Measurements from ENCODE around the gene XRCC4.

The XRCC4 gene

DNA sequence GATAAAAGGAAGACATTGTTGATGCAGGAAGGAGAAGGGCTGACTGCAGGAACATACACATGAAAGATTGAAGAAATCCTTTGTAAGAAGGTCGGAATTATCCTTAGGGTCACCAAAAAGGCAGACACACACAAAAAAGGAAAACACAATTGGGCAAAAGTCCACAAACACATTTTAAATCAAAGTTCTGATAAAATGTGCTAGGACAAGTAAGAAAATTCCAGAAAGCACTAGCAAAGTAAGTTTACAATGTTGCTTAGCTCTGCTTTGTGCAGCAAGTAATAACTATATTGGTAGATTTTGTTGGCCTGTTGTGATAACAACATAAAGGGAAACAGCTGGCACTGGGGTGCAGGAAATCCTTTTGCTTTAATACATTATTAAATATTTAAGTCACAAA, 294.4 kb downstream of the XRCC4 start:
- Histone ChIP-seq H3K4me1 (ENCODE audit: control insufficient read depth in 2 of 2, insufficient read depth in 1 of 2, low read depth in 1 of 2, low read length in 2 of 2) (peaks cover 2 to 14% of the 10 kb centered on the region in 2 donors), H3K18ac (ENCODE audit: low read length) (no peak overlapping the region), H3K79me1 (ENCODE audit: low read depth, low read length) (no peaks in the 10 kb centered on the region), H3K4ac (ENCODE audit: low read length) (no peak overlapping the region), H3K9me3 (replicated peaks in 1 of 2; ENCODE audit: control insufficient read depth in 2 of 2, insufficient read depth in 1 of 2, low read depth in 1 of 2, low read length in 2 of 2) (no peaks in the 10 kb centered on the region), H3K9ac (ENCODE audit: low read depth, low read length, poor library complexity) (no peak overlapping the region), H2BK120ac (ENCODE audit: low read depth, low read length) (no peak overlapping the region), H2BK15ac (ENCODE audit: low read length) (no peak overlapping the region), H3K27ac (replicated peaks; ENCODE audit: low read length) (peak overlapping the region; percentile 60), H4K8ac (ENCODE audit: low read depth, low read length) (no peak overlapping the region), H3K4me3 (ENCODE audit: low read length in 2 of 2) (no peak overlapping the region), H3K27me3 (ENCODE audit: control insufficient read depth in 3 of 3, insufficient read depth in 3 of 3, low read depth in 1 of 3, low read length in 3 of 3) (no peaks in the 10 kb centered on the region), H2AK5ac (ENCODE audit: low read depth, low read length) (no peak overlapping the region), H2AFZ (ENCODE audit: low read length) (no peak overlapping the region), H3K23ac (ENCODE audit: low read depth, low read length, poor library complexity) (no peak overlapping the region), H3K14ac (ENCODE audit: low read length) (no peak overlapping the region), H2BK5ac (ENCODE audit: low read length) (no peak overlapping the region), H3K4me2 (ENCODE audit: insufficient read depth, low read length, poor library complexity, severe bottlenecking) (no peak overlapping the region), H3K36me3 (replicated peaks in 1 of 2; ENCODE audit: control insufficient read depth in 2 of 2, insufficient read depth in 2 of 2, low read length in 2 of 2) (no peaks in the 10 kb centered on the region), H4K91ac (ENCODE audit: low read depth, low read length, poor library complexity) (no peak overlapping the region), H2BK12ac (ENCODE audit: low read length) (no peak overlapping the region)
- WGBS, 2 donors (ENCODE audit: extremely low coverage in 2 of 2, insufficient read length in 2 of 2, insufficient replicate concordance in 1 of 2), result no CpG with 5 or more reads among the region's 1 CpG
- DNase-seq (ENCODE audit: low spot score), result no peak

DNA sequence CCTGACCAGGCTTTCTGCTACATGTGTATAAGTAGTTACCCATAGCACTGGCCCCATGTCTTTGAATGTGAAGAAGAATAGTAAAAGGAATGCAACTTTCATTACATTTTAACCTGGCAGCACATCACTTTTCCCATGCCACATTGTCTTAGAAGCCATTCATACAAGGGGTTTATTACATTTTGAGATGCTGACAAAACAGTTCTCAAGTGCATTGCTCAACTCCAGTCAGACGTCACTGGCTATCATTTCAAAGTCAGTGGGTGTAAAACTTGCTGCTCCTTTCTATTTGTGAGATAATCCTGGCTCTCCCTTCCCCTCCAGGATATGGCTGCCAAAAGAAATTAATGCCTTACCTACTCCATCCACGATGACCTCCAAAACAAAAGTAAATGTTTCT, 297.2 kb downstream of the XRCC4 start:
- Histone ChIP-seq H3K27ac (replicated peaks; ENCODE audit: low read length) (no peak overlapping the region), H3K4ac (ENCODE audit: low read length) (no peak overlapping the region), H2AK5ac (ENCODE audit: low read depth, low read length) (no peak overlapping the region), H3K27me3 (ENCODE audit: control insufficient read depth in 3 of 3, insufficient read depth in 3 of 3, low read depth in 1 of 3, low read length in 3 of 3) (no peaks in the 10 kb centered on the region), H2BK120ac (ENCODE audit: low read depth, low read length) (no peak overlapping the region), H3K18ac (ENCODE audit: low read length) (no peak overlapping the region), H4K91ac (ENCODE audit: low read depth, low read length, poor library complexity) (no peak overlapping the region), H3K4me3 (ENCODE audit: low read length in 2 of 2) (no peak overlapping the region), H3K36me3 (replicated peaks in 1 of 2; ENCODE audit: control insufficient read depth in 2 of 2, insufficient read depth in 2 of 2, low read length in 2 of 2) (no peaks in the 10 kb centered on the region), H3K23ac (ENCODE audit: low read depth, low read length, poor library complexity) (no peak overlapping the region), H2BK5ac (ENCODE audit: low read length) (no peak overlapping the region), H3K4me2 (ENCODE audit: insufficient read depth, low read length, poor library complexity, severe bottlenecking) (no peak overlapping the region), H2BK12ac (ENCODE audit: low read length) (no peak overlapping the region), H3K9me3 (replicated peaks in 1 of 2; ENCODE audit: control insufficient read depth in 2 of 2, insufficient read depth in 1 of 2, low read depth in 1 of 2, low read length in 2 of 2) (no peaks in the 10 kb centered on the region), H3K14ac (ENCODE audit: low read length) (no peak overlapping the region), H3K79me1 (ENCODE audit: low read depth, low read length) (no peaks in the 10 kb centered on the region), H3K9ac (ENCODE audit: low read depth, low read length, poor library complexity) (no peak overlapping the region), H2BK15ac (ENCODE audit: low read length) (no peak overlapping the region), H2AFZ (ENCODE audit: low read length) (no peak overlapping the region), H3K4me1 (ENCODE audit: control insufficient read depth in 2 of 2, insufficient read depth in 1 of 2, low read depth in 1 of 2, low read length in 2 of 2) (peaks cover 2 to 12% of the 10 kb centered on the region in 2 donors), H4K8ac (ENCODE audit: low read depth, low read length) (no peak overlapping the region)
- no peak for DNase-seq (ENCODE audit: low spot score)
- no CpG with 5 or more reads among the region's 2 CpGs for WGBS, 2 donors (ENCODE audit: extremely low coverage in 2 of 2, insufficient read length in 2 of 2, insufficient replicate concordance in 1 of 2)

DNA sequence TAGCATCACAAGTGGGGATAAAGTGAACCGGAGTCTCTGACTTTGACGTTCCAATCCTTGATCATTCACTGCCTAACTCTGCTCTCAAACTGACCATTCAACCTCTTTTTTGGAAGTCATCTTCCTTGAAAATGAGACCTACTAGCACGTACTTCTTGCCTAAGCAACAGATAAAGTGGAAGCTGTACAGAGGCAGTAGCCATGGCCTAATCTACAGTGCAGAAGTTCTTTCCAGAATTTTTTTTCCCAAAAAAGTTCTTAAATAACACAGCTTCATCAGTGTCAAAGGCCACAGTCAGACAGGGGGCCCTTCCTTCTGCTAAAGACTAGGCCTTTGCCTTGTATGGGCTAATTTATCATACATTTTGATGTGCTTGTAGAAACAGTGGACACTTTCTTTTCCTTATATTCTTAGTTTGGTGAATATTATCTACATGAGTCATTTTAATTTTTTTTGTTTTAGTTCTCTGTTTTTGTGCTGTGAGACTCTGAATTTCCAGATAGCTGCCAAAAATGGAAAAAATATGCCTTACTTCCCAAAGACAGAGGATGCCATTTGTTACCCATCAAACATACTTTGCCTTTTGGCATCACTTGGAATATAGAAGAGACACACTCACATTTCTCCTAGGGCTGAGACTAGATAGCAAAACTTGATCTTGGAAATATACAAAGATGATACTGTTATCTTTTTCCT, 297.9 kb downstream of the XRCC4 start:
- Histone ChIP-seq H2BK5ac (ENCODE audit: low read length) (no peak overlapping the region), H3K4me2 (ENCODE audit: insufficient read depth, low read length, poor library complexity, severe bottlenecking) (no peak overlapping the region), H3K23ac (ENCODE audit: low read depth, low read length, poor library complexity) (no peak overlapping the region), H3K4ac (ENCODE audit: low read length) (no peak overlapping the region), H3K4me1 (ENCODE audit: control insufficient read depth in 2 of 2, insufficient read depth in 1 of 2, low read depth in 1 of 2, low read length in 2 of 2) (peaks cover 2 to 12% of the 10 kb centered on the region in 2 donors), H4K8ac (ENCODE audit: low read depth, low read length) (no peak overlapping the region), H2BK120ac (ENCODE audit: low read depth, low read length) (no peak overlapping the region), H3K4me3 (ENCODE audit: low read length in 2 of 2) (no peak overlapping the region), H3K14ac (ENCODE audit: low read length) (no peak overlapping the region), H3K79me1 (ENCODE audit: low read depth, low read length) (no peaks in the 10 kb centered on the region), H2AK5ac (ENCODE audit: low read depth, low read length) (no peak overlapping the region), H3K9me3 (replicated peaks in 1 of 2; ENCODE audit: control insufficient read depth in 2 of 2, insufficient read depth in 1 of 2, low read depth in 1 of 2, low read length in 2 of 2) (no peaks in the 10 kb centered on the region), H3K27me3 (ENCODE audit: control insufficient read depth in 3 of 3, insufficient read depth in 3 of 3, low read depth in 1 of 3, low read length in 3 of 3) (no peaks in the 10 kb centered on the region), H3K36me3 (replicated peaks in 1 of 2; ENCODE audit: control insufficient read depth in 2 of 2, insufficient read depth in 2 of 2, low read length in 2 of 2) (no peaks in the 10 kb centered on the region), H2BK12ac (ENCODE audit: low read length) (no peak overlapping the region), H2AFZ (ENCODE audit: low read length) (no peak overlapping the region), H3K18ac (ENCODE audit: low read length) (no peak overlapping the region), H3K9ac (ENCODE audit: low read depth, low read length, poor library complexity) (no peak overlapping the region), H4K91ac (ENCODE audit: low read depth, low read length, poor library complexity) (no peak overlapping the region), H3K27ac (replicated peaks; ENCODE audit: low read length) (no peak overlapping the region), H2BK15ac (ENCODE audit: low read length) (no peak overlapping the region)
- WGBS, 2 donors (ENCODE audit: extremely low coverage in 2 of 2, insufficient read length in 2 of 2, insufficient replicate concordance in 1 of 2), result no CpG with 5 or more reads among the region's 3 CpGs
- DNase-seq (ENCODE audit: low spot score), result no peak

DNA sequence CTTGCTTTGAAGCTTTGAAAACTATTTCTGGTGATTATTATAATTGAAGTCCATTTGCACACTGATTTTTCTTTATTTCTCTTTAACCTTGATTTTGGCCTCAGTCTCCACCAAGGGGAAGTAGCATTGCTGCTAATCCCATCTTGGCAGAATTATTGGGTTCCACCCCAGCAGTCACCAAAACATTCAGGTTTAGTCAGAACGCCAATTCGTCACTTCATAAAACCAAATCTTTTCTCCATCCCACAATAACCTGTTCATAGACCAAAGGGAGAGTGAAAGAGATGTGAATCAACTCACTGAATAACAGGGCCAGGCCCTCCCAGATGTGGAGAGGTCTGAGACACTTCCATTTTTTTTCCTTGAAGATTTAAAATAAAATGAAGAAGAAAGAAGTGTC, 299.1 kb downstream of the XRCC4 start:
- no CpG with 5 or more reads among the region's 2 CpGs for WGBS, 2 donors (ENCODE audit: extremely low coverage in 2 of 2, insufficient read length in 2 of 2, insufficient replicate concordance in 1 of 2)
- H2BK12ac ChIP-seq (ENCODE audit: low read length), result no peak overlapping the region

More for the DNA sequence above, 299.1 kb downstream of the XRCC4 start:
- Histone ChIP-seq H3K79me1 (ENCODE audit: low read depth, low read length) (no peaks in the 10 kb centered on the region), H4K8ac (ENCODE audit: low read depth, low read length) (no peak overlapping the region), H2BK15ac (ENCODE audit: low read length) (no peak overlapping the region), H2AFZ (ENCODE audit: low read length) (no peak overlapping the region), H3K18ac (ENCODE audit: low read length) (no peak overlapping the region), H3K9me3 (replicated peaks in 1 of 2; ENCODE audit: control insufficient read depth in 2 of 2, insufficient read depth in 1 of 2, low read depth in 1 of 2, low read length in 2 of 2) (no peaks in the 10 kb centered on the region), H3K4ac (ENCODE audit: low read length) (no peak overlapping the region), H3K9ac (ENCODE audit: low read depth, low read length, poor library complexity) (no peak overlapping the region), H3K4me1 (ENCODE audit: control insufficient read depth in 2 of 2, insufficient read depth in 1 of 2, low read depth in 1 of 2, low read length in 2 of 2) (peaks cover 2 to 6% of the 10 kb centered on the region in 2 donors), H3K36me3 (replicated peaks in 1 of 2; ENCODE audit: control insufficient read depth in 2 of 2, insufficient read depth in 2 of 2, low read length in 2 of 2) (no peaks in the 10 kb centered on the region), H2AK5ac (ENCODE audit: low read depth, low read length) (no peak overlapping the region), H2BK120ac (ENCODE audit: low read depth, low read length) (no peak overlapping the region), H4K91ac (ENCODE audit: low read depth, low read length, poor library complexity) (no peak overlapping the region), H3K14ac (ENCODE audit: low read length) (no peak overlapping the region), H3K4me3 (ENCODE audit: low read length in 2 of 2) (no peak overlapping the region), H3K27me3 (ENCODE audit: control insufficient read depth in 3 of 3, insufficient read depth in 3 of 3, low read depth in 1 of 3, low read length in 3 of 3) (no peaks in the 10 kb centered on the region), H3K4me2 (ENCODE audit: insufficient read depth, low read length, poor library complexity, severe bottlenecking) (no peak overlapping the region), H3K23ac (ENCODE audit: low read depth, low read length, poor library complexity) (no peak overlapping the region), H3K27ac (replicated peaks; ENCODE audit: low read length) (no peak overlapping the region), H2BK5ac (ENCODE audit: low read length) (no peak overlapping the region)
- no peak for DNase-seq (ENCODE audit: low spot score)
